Mesendoderm (in vitro differentiated cells): ENCODE results near the gene RFX3.
A peak's percentile ranks its signal among the peaks of the same experiment; 100 is the strongest.

Source experiments
- DNase-seq: peaks from one replicate; pipeline ENCODE4 v3.0.0; 2013
- H2AK5ac ChIP-seq: 2 replicates; pipeline ENCODE4 v1.6.1; 2013; ENCODE audit warnings: low read length, inconsistent platforms
- H2BK120ac ChIP-seq: 2 replicates; pipeline ENCODE4 v1.6.1; 2013; ENCODE audit warnings: low read depth, mild to moderate bottlenecking, low read length, moderate library complexity, mixed read lengths
- H2BK15ac ChIP-seq: replicated peaks from 2 replicates; pipeline ENCODE4 v1.6.1; 2013; ENCODE audit warnings: low read depth, mild to moderate bottlenecking, moderate library complexity
- H2BK5ac ChIP-seq: 2 replicates; pipeline ENCODE4 v1.6.1; 2013; ENCODE audit warnings: low read length, inconsistent platforms
- H3K18ac ChIP-seq: 2 replicates; pipeline ENCODE4 v1.6.1; 2013; ENCODE audit warnings: mild to moderate bottlenecking, low read length, mixed read lengths
- H3K23ac ChIP-seq: one replicate; pipeline ENCODE4 v1.6.1; 2013; ENCODE audit warnings: low read length
- H3K27ac ChIP-seq: 2 replicates; pipeline ENCODE4 v1.5.1; 2013; ENCODE audit warnings: low read depth, mild to moderate bottlenecking, inconsistent platforms, low read length, moderate library complexity
- H3K27me3 ChIP-seq: 2 replicates; pipeline ENCODE4 v1.6.1; 2013; ENCODE audit warnings: low read length, control low read depth, mild to moderate bottlenecking, inconsistent platforms; ENCODE audit not compliant: insufficient read depth, poor library complexity
- H3K36me3 ChIP-seq: 2 replicates; pipeline ENCODE4 v1.6.1; 2013; ENCODE audit warnings: low read length, inconsistent platforms; ENCODE audit not compliant: control insufficient read depth, insufficient read depth
- H3K4ac ChIP-seq: one replicate; pipeline ENCODE4 v1.6.1; 2013; ENCODE audit warnings: low read depth, mild to moderate bottlenecking, low read length, moderate library complexity
- H3K4me1 ChIP-seq: 2 replicates; pipeline ENCODE4 v1.6.1; 2013; ENCODE audit warnings: low read depth, low read length, inconsistent platforms; ENCODE audit not compliant: control insufficient read depth
- H3K4me2 ChIP-seq: 2 replicates; pipeline ENCODE4 v1.6.1; 2013; ENCODE audit warnings: low read length
- H3K4me3 ChIP-seq: 2 replicates; pipeline ENCODE4 v1.5.1; 2013; ENCODE audit warnings: mild to moderate bottlenecking, low read length
- H3K56ac ChIP-seq: one replicate; pipeline ENCODE4 v1.6.1; 2013; ENCODE audit warnings: low read length
- H3K79me1 ChIP-seq: 2 replicates; pipeline ENCODE4 v1.6.1; 2013; ENCODE audit warnings: low read length, inconsistent platforms
- H3K79me2 ChIP-seq: 2 replicates; pipeline ENCODE4 v1.6.1; 2013; ENCODE audit warnings: mild to moderate bottlenecking, low read length; ENCODE audit not compliant: control insufficient read depth, insufficient read depth
- H3K9ac ChIP-seq: 2 replicates; pipeline ENCODE4 v1.6.1; 2013; ENCODE audit warnings: low read length, inconsistent platforms
- H4K5ac ChIP-seq: one replicate; pipeline ENCODE4 v1.6.1; 2013; ENCODE audit warnings: low read length
- H4K8ac ChIP-seq: one replicate; pipeline ENCODE4 v1.6.1; 2013; ENCODE audit warnings: low read depth, mild to moderate bottlenecking, control low read depth, low read length, moderate library complexity
- WGBS: extraction: QIAGEN DNeasy Blood & Tissue Kit; methylation state at CpG from one replicate; pipeline ENCODE4 v1.1.7; 2013; ENCODE audit warnings: low lambda C conversion rate, missing lambda C conversion rate; ENCODE audit not compliant: insufficient coverage; ENCODE audit errors: extremely low coverage; 5-methylcytosine and 5-hydroxymethylcytosine counted together

RFX3 gene

DNA sequence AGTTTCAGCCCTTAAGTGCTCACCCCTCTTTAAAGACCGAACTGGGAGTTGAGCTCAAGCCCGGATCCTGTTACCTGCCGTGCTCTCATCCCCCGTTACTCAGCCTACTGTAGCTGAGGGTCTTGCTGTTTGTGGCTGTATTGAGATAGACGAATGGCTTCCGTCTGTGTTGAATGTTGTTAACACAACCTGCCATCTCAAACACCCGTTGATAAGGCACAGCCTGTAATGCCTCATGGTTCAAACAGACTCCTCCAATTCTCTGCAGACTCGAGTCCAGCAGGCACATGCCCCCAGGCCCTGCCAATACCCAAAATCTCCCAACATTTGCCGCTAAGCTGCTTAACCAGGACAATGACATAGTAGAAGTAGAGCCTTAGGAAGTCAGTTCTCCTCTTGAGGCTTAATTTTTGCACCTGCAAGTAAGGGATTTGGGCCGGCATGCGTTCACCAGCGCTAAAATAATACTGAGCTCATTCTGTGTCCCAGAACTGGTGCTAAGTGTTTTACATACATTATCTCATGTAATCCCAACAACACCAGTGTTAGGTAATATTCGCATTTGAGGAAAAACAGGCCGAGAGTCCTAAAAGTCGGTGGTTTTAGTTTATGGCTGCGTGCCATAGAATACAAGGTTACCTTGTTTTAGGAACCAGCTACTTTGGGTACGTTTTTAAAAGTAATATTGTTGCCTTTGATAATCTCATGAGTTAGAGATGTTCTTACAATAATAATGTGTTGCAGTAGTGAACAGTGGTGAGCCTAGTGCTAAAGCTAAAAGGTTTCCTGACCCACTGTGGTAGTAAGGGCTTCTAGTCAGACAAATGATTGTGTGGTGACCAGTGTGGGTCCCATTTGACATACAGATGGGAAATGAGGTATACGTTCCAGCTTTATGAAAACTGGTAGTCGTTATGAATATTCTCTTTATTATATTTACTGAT is 1.5 kb upstream of the RFX3 start:
- Histone ChIP-seq H2BK120ac (no peak overlapping the region), H2BK5ac (peak overlapping the region; percentile 92), H4K5ac (no peak overlapping the region), H3K27ac (peak overlapping the region; percentile 100), H3K79me2 (peaks cover 14% of the 10 kb centered on the region), H3K36me3 (no peaks in the 10 kb centered on the region), H2AK5ac (peak overlapping the region; percentile 2), H3K9ac (peak overlapping the region; percentile 100), H3K27me3 (no peaks in the 10 kb centered on the region), H2BK15ac (no peak overlapping the region), H3K79me1 (peaks cover 1% of the 10 kb centered on the region), H3K4me3 (peak overlapping the region; percentile 91), H3K4ac (peak overlapping the region; percentile 61), H4K8ac (no peak overlapping the region), H3K56ac (peak overlapping the region; percentile 100), H3K4me2 (peak overlapping the region; percentile 81), H3K4me1 (peaks cover 5% of the 10 kb centered on the region), H3K23ac (peak overlapping the region; percentile 90), H3K18ac (peak overlapping the region; percentile 70)
- WGBS = no CpG with 5 or more reads among the region's 19 CpGs
- DNase-seq = peak; percentile 76

DNA sequence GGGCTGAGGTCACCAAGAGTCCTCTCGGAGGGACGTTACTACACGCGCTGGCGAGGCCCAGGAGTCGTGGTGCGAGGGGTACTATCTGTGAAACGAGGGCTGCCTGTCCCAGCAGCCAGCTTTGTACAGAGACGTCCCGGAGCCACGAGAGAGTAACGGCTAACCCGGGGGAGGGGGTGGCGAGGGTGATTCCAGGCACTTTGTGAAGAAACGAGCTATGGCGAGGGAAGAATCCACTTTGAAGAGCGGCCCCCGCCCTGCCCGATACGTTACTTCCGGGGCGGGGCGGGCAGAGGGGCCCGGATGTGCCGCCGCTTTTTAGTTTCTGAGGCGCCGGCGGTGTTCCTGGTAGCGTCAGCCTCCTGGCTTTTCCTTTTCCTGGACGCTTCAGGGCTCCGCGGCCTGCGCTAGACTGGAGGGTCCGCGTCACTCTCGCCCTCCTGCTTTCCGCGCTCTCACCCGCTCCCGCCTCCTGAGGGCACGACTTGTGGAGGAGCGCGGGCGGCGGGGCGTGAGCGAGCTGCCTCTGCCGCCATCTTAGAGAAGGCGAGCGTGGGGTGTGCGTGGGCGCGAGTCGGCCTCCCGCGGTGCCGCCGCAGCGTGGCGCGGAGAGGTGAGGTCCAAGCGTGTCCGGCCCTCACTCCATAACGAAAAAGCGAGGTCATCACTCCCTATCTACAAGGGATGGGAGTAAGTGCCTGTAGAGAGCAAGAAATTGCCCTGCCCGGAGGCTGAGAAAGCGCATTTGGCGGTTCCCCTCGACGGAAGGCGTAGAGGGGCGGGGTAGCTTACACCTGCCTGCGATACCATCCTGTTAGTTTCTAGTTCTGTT is 580 bp upstream of the RFX3 start:
- Histone ChIP-seq H3K56ac (peak overlapping the region; percentile 100), H3K4me2 (peak overlapping the region; percentile 91), H3K27ac (peak overlapping the region; percentile 100), H2BK120ac (peak overlapping the region; percentile 82), H3K4ac (peak overlapping the region; percentile 100), H2BK5ac (peak overlapping the region; percentile 99), H3K4me3 (peak overlapping the region; percentile 92), H3K27me3 (no peaks in the 10 kb centered on the region), H3K4me1 (peaks cover 5% of the 10 kb centered on the region), H4K8ac (peak overlapping the region; percentile 65), H3K9ac (peak overlapping the region; percentile 100), H3K79me1 (peaks cover 1% of the 10 kb centered on the region), H2AK5ac (peak overlapping the region; percentile 55), H3K23ac (peak overlapping the region; percentile 90), H2BK15ac (no peak overlapping the region), H3K18ac (peak overlapping the region; percentile 86), H4K5ac (peak overlapping the region; percentile 14), H3K36me3 (no peaks in the 10 kb centered on the region), H3K79me2 (peaks cover 14% of the 10 kb centered on the region)
- no CpG with 5 or more reads among the region's 74 CpGs for WGBS
- DNase-seq = peak; percentile 93

DNA sequence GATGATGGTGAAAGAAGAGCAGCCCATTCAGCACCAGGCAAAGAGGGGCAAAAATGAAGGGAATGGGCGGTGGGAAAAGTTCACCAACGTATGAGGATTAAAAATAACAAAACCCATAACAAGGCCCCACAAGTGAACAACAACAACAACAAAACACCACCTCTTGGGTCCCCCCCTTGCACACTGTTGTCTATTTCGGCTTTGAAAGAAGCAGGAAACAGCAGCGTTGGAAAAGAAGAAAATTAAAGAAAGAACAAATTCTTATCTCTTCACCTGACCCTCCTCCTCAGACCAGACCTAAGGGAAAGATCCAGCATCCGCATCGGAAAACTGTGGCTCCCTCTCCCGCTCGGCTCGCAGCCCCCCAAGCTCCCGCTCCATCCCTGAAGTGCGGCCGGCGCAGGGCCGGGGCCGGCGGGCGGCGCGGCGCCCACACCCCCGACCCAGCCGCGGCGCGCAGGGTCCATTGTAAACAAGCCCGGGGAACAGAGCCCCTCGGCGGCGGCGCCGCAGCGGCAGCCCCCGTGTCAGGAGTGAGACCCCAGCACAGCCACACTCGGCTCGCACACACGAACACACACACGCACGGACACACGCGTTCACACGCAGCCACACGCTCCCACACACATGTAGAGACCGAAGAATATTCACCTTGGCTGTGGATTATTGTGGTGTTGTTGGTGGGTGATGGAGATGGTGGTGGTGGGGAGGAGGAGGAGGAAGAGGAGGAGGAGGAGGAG is 535 bp downstream of the RFX3 start:
- peak overlapping the region; percentile 91 for H3K4ac ChIP-seq
- no peaks in the 10 kb centered on the region for H3K36me3 ChIP-seq
- H3K27ac ChIP-seq = peak overlapping the region; percentile 18
- no peak overlapping the region for H2BK15ac ChIP-seq
- WGBS = no CpG with 5 or more reads among the region's 43 CpGs
- H3K4me2 ChIP-seq = peak overlapping the region; percentile 97
- H3K9ac ChIP-seq = peak overlapping the region; percentile 79
- peaks cover 14% of the 10 kb centered on the region for H3K79me2 ChIP-seq
- DNase-seq = peak; percentile 51
- H3K56ac ChIP-seq = peak overlapping the region; percentile 88
- no peak overlapping the region for H4K5ac ChIP-seq
- H2BK5ac ChIP-seq = peak overlapping the region; percentile 17
- peak overlapping the region; percentile 59 for H3K23ac ChIP-seq
- H2AK5ac ChIP-seq = no peak overlapping the region
- H4K8ac ChIP-seq = no peak overlapping the region
- no peaks in the 10 kb centered on the region for H3K27me3 ChIP-seq
- H3K18ac ChIP-seq = peak overlapping the region; percentile 56
- no peak overlapping the region for H2BK120ac ChIP-seq
- peak overlapping the region; percentile 74 for H3K4me3 ChIP-seq
- peaks cover 5% of the 10 kb centered on the region for H3K4me1 ChIP-seq
- H3K79me1 ChIP-seq = peaks cover 1% of the 10 kb centered on the region

DNA sequence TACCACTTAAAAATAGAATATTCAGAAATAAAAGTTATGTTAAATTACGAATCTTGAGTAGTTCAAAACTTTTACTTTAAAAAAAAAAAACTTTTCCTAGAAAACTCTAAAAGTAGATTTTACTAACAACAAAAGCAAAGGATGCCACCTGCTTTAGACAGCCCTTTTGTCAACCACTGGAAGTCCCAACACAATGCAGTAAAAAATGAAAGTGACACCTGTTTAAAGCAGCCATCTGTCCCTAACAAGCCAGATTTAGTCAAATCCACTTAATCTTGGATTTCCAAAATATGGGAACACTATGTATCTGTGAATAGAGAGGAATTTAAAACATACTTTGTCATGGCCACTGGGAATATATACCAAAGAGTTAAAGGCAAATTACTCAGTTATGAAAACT is 3.8 kb downstream of the RFX3 start:
- DNase-seq = no peak
- no peaks in the 10 kb centered on the region for H3K27me3 ChIP-seq
- H3K4me2 ChIP-seq = no peak overlapping the region
- H2AK5ac ChIP-seq = no peak overlapping the region
- H3K56ac ChIP-seq = no peak overlapping the region
- H3K79me2 ChIP-seq = peaks cover 13% of the 10 kb centered on the region
- no CpG with 5 or more reads among the region's 1 CpG for whole genome bisulfite sequencing
- no peak overlapping the region for H3K23ac ChIP-seq
- H3K36me3 ChIP-seq = no peaks in the 10 kb centered on the region
- H3K18ac ChIP-seq = no peak overlapping the region
- H4K8ac ChIP-seq = no peak overlapping the region
- H3K4me3 ChIP-seq = no peak overlapping the region
- H3K79me1 ChIP-seq = peaks cover 2% of the 10 kb centered on the region
- no peak overlapping the region for H4K5ac ChIP-seq
- no peak overlapping the region for H2BK120ac ChIP-seq
- H2BK5ac ChIP-seq = no peak overlapping the region
- no peak overlapping the region for H3K27ac ChIP-seq
- H3K4ac ChIP-seq = no peak overlapping the region
- no peak overlapping the region for H3K9ac ChIP-seq
- no peaks in the 10 kb centered on the region for H3K4me1 ChIP-seq
- no peak overlapping the region for H2BK15ac ChIP-seq

DNA sequence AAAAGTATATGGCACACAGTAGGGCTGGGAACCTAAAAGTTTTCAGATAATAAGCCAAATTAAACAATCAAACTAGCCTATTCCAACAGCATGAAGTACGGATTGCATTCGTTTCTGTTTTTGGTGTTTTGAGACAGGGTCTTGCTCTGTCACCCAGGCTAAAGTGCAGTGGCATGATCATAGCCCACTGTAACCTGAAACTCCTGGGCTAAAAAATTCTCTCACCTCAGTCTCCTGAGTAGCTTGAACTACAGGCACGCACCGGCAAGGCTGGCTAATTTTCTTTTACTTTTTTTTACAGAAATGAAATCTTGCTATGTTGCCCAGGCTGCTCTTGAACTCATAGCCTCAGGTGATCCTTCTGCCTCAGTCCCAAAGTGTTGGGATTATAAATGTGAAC is 5.2 kb downstream of the RFX3 start:
- H2BK5ac ChIP-seq = no peak overlapping the region
- no peak overlapping the region for H2AK5ac ChIP-seq
- no peak overlapping the region for H3K27ac ChIP-seq
- H4K8ac ChIP-seq = peak overlapping the region; percentile 28
- H3K79me1 ChIP-seq = peaks cover 2% of the 10 kb centered on the region
- DNase-seq = peak; percentile 52
- H3K4me3 ChIP-seq = no peak overlapping the region
- peaks cover 16% of the 10 kb centered on the region for H3K79me2 ChIP-seq
- no peak overlapping the region for H3K9ac ChIP-seq
- H3K36me3 ChIP-seq = no peaks in the 10 kb centered on the region
- H3K27me3 ChIP-seq = no peaks in the 10 kb centered on the region
- no peak overlapping the region for H2BK120ac ChIP-seq
- no peak overlapping the region for H3K18ac ChIP-seq
- no peaks in the 10 kb centered on the region for H3K4me1 ChIP-seq
- H2BK15ac ChIP-seq = no peak overlapping the region
- H3K4ac ChIP-seq = no peak overlapping the region
- no peak overlapping the region for H3K23ac ChIP-seq
- H3K56ac ChIP-seq = no peak overlapping the region
- H3K4me2 ChIP-seq = no peak overlapping the region
- no peak overlapping the region for H4K5ac ChIP-seq
- no CpG with 5 or more reads among the region's 4 CpGs for WGBS
